Stimulated activated CD8-positive, alpha-beta memory T cell treated with anti-CD3 and anti-CD28 coated beads, Interleukin-7, amount 100 ng/mL, for 1 hour (primary cell): ENCODE data around the gene CAVIN3.

Experiments
- DNase-seq, 2 donors: peaks; one replicate each; pipeline ENCODE4 v3.0.0-alpha.2; 2020; ENCODE audit warnings: low read depth in 2 of 2

CAVIN3 gene

GRCh38 chr11:6320411-6321155, at the start of gene CAVIN3:
Gene CAVIN3, minus strand, starts transcription at chr11:6320501. Its CDS starts 25 bp downstream, at chr11:6320476.
- DNase-seq, result no peak

GRCh38 chr11:6365659-6366058, 45.4 kb upstream of the CAVIN3 start:
- DNase-seq, result no peak

- DNase-seq, result peak; percentile 20 to 35
Observed at GRCh38 chr11:6362873-6363678, 42.8 kb upstream of the CAVIN3 start.

GRCh38 chr11:6362185-6362872, 42.0 kb upstream of the CAVIN3 start:
- no peak for DNase-seq

- no peak for DNase-seq
Observed at GRCh38 chr11:6360183-6360582, 39.9 kb upstream of the CAVIN3 start.

- DNase-seq, result no peak
Observed at GRCh38 chr11:6357222-6357621, 36.9 kb upstream of the CAVIN3 start.

GRCh38 chr11:6356503-6357055, 36.3 kb upstream of the CAVIN3 start:
- no peak for DNase-seq

- DNase-seq, result no peak
Observed at GRCh38 chr11:6354651-6355485, 34.6 kb upstream of the CAVIN3 start.

GRCh38 chr11:6353367-6353987, 33.2 kb upstream of the CAVIN3 start:
- peak in 1 of 2 donors; percentile 23 for DNase-seq

- DNase-seq, result no peak
Observed at GRCh38 chr11:6351782-6352382, 31.6 kb upstream of the CAVIN3 start.

GRCh38 chr11:6350486-6350885, 30.2 kb upstream of the CAVIN3 start:
- no peak for DNase-seq

GRCh38 chr11:6350043-6350442, 29.7 kb upstream of the CAVIN3 start:
- DNase-seq, result no peak

- no peak for DNase-seq
Observed at GRCh38 chr11:6345366-6345765, 25.1 kb upstream of the CAVIN3 start.

GRCh38 chr11:6336293-6336692, 16.0 kb upstream of the CAVIN3 start:
- no peak for DNase-seq

- DNase-seq, result no peak
Observed at GRCh38 chr11:6334806-6335205, 14.5 kb upstream of the CAVIN3 start.

GRCh38 chr11:6333095-6333494, 12.8 kb upstream of the CAVIN3 start:
- DNase-seq, result no peak

- no peak for DNase-seq
Observed at GRCh38 chr11:6332066-6332465, 11.8 kb upstream of the CAVIN3 start.

GRCh38 chr11:6328321-6328720, 8.0 kb upstream of the CAVIN3 start:
- DNase-seq, result no peak

GRCh38 chr11:6327806-6328205, 7.5 kb upstream of the CAVIN3 start:
- no peak for DNase-seq

- no peak for DNase-seq
Observed at GRCh38 chr11:6326985-6327384, 6.7 kb upstream of the CAVIN3 start.
